ENCODE data around the gene HOATZ.

Gene HOATZ

GRCh38 chr11:111500481-111500880, 14.1 kb upstream of the HOATZ start:
- no peak overlapping the region for H3K4me3 ChIP-seq (ENCODE audit: low read depth, low read length)
- no peak for DNase-seq (ENCODE audit: low read depth)
- no peak for TF ChIP-seq CTCF (IDR thresholded peaks at IDR 0.05; ENCODE audit: control insufficient read depth, extremely low read depth, insufficient read depth)

- no peak overlapping the region for H3K4me3 ChIP-seq (ENCODE audit: low read depth, low read length)
- no peak for DNase-seq (ENCODE audit: low read depth)
- TF ChIP-seq CTCF (IDR thresholded peaks at IDR 0.05; ENCODE audit: control insufficient read depth, extremely low read depth, insufficient read depth) = no peak
These were observed 12.0 kb upstream of the HOATZ start for GRCh38 chr11:111502611-111503010.

GRCh38 chr11:111510311-111510710, 4.3 kb upstream of the HOATZ start:
- DNase-seq (ENCODE audit: low read depth) = no peak
- H3K4me3 ChIP-seq (ENCODE audit: low read depth, low read length) = no peak overlapping the region
- TF ChIP-seq CTCF (IDR thresholded peaks at IDR 0.05; ENCODE audit: control insufficient read depth, extremely low read depth, insufficient read depth) = no peak

GRCh38 chr11:111512296-111513239, 2.0 kb upstream of the HOATZ start, which contains the start of gene BTG4:
BTG4 (minus strand) TSS chr11:111512386; CDS start chr11:111498776, 13,610 bp downstream.
- DNase-seq (ENCODE audit: low read depth) = no peak
- TF ChIP-seq CTCF (IDR thresholded peaks at IDR 0.05; ENCODE audit: control insufficient read depth, extremely low read depth, insufficient read depth) = no peak
- no peak within 1 kb of the TSS for H3K4me3 ChIP-seq (ENCODE audit: low read depth, low read length)

GRCh38 chr11:111513240-111513605, 1.4 kb upstream of the HOATZ start:
- no peak for TF ChIP-seq CTCF (IDR thresholded peaks at IDR 0.05; ENCODE audit: control insufficient read depth, extremely low read depth, insufficient read depth)
- no peak overlapping the region for H3K4me3 ChIP-seq (ENCODE audit: low read depth, low read length)
- no peak for DNase-seq (ENCODE audit: low read depth)

- TF ChIP-seq CTCF (IDR thresholded peaks at IDR 0.05; ENCODE audit: control insufficient read depth, extremely low read depth, insufficient read depth) = no peak
- DNase-seq (ENCODE audit: low read depth) = no peak
- H3K4me3 ChIP-seq (ENCODE audit: low read depth, low read length) = no peak overlapping the region
These were observed 1.0 kb downstream of the HOATZ start for GRCh38 chr11:111515591-111515990.

Data from LNCaP clone FGC (cell line).